Tibial nerve (tissue), 4 donors: ENCODE results near the gene TBC1D5.

ENCODE experiments used
- EP300 ChIP-seq, 2 donors: sonication (generic); formaldehyde crosslinking; IDR thresholded peaks; one replicate each; pipeline ENCODE4 v1.6.1; 2017; ENCODE audit warnings: antibody characterized with exemption in 2 of 2, mild to moderate bottlenecking in 1 of 2
- POLR2A ChIP-seq, 2 donors: fragments of 450-650 bp; IDR thresholded peaks; one replicate each; pipeline ENCODE4 v1.6.1; 2017; ENCODE audit warnings: antibody characterized with exemption in 2 of 2, mild to moderate bottlenecking in 2 of 2, moderate library complexity in 2 of 2
- TF ChIP-seq, protein P1 (sequence below), 5 experiments: fragments of 200-600 bp in 3 of 5; fragments of 450-650 bp in 2 of 5; sonication (generic) in 3 of 5; IDR thresholded peaks; one replicate each; pipeline ENCODE4 v1.5.1; 2016 to 2019; ENCODE audit warnings: antibody characterized with exemption in 5 of 5, mild to moderate bottlenecking in 3 of 5, moderate library complexity in 2 of 5

DNA sequence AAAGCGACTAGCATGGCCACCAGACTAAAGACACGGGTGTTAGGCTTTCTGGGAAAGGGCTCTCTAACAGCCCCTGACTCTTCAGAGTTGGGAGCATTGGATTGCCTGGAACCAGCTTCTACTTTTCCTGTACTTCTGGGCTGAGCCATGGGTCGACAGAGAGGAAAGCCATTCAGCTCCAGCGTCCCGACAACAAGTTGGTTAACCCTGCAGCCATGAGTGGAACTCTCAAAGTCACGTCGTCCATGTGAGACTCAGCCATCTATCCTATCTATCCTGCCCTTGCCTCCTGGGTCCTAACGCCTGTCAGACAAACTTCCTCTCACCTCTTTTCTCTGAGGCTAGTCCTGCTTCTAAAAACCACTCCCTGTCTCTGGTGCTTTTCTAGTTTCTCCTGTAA, 32.6 kb upstream of the TBC1D5 start:
- TF ChIP-seq, protein P1, sequence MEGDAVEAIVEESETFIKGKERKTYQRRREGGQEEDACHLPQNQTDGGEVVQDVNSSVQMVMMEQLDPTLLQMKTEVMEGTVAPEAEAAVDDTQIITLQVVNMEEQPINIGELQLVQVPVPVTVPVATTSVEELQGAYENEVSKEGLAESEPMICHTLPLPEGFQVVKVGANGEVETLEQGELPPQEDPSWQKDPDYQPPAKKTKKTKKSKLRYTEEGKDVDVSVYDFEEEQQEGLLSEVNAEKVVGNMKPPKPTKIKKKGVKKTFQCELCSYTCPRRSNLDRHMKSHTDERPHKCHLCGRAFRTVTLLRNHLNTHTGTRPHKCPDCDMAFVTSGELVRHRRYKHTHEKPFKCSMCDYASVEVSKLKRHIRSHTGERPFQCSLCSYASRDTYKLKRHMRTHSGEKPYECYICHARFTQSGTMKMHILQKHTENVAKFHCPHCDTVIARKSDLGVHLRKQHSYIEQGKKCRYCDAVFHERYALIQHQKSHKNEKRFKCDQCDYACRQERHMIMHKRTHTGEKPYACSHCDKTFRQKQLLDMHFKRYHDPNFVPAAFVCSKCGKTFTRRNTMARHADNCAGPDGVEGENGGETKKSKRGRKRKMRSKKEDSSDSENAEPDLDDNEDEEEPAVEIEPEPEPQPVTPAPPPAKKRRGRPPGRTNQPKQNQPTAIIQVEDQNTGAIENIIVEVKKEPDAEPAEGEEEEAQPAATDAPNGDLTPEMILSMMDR (IDR thresholded peaks at IDR 0.05), result no peak
- TF ChIP-seq POLR2A (IDR thresholded peaks at IDR 0.05) (no peak), EP300 (IDR thresholded peaks at IDR 0.05) (no peak)
